DMS 273 treated with DMSO at 0.1 percent for 48 hours (cell line): ENCODE data around the gene BACH2.
"Not testable (repeated sequence)": the region's sequence is repeated elsewhere in the genome, so short reads cannot be mapped to it uniquely, and the experiment has no call there.

Experiments used
- DNase-seq: peaks from one replicate; lab custom pipeline; 2025; lab: John Stamatoyannopoulos, UW

The BACH2 gene

GRCh38 chr6:89894169-89894568 is 402.5 kb downstream of the BACH2 start, which contains the start of gene GJA10:
Gene GJA10, plus strand, starts transcription at chr6:89894469. Its CDS starts 0 bp downstream, at chr6:89894469.
- DNase-seq, result no peak

- DNase-seq, result not testable (repeated sequence)
Measured at GRCh38 chr6:89892577-89892976, 404.1 kb downstream of the BACH2 start.

GRCh38 chr6:89890845-89891528 is 405.7 kb downstream of the BACH2 start:
- DNase-seq, result not testable (repeated sequence)

GRCh38 chr6:89888871-89889270 is 407.8 kb downstream of the BACH2 start:
- no peak for DNase-seq

- DNase-seq, result no peak
Measured at GRCh38 chr6:89888138-89888514, 408.5 kb downstream of the BACH2 start.

- no peak for DNase-seq
Measured at GRCh38 chr6:89887452-89888137, 409.0 kb downstream of the BACH2 start.

GRCh38 chr6:89886378-89887120 is 410.1 kb downstream of the BACH2 start:
- no peak for DNase-seq
